ENCODE results near the gene NDUFB10.

NDUFB10 gene

DNA sequence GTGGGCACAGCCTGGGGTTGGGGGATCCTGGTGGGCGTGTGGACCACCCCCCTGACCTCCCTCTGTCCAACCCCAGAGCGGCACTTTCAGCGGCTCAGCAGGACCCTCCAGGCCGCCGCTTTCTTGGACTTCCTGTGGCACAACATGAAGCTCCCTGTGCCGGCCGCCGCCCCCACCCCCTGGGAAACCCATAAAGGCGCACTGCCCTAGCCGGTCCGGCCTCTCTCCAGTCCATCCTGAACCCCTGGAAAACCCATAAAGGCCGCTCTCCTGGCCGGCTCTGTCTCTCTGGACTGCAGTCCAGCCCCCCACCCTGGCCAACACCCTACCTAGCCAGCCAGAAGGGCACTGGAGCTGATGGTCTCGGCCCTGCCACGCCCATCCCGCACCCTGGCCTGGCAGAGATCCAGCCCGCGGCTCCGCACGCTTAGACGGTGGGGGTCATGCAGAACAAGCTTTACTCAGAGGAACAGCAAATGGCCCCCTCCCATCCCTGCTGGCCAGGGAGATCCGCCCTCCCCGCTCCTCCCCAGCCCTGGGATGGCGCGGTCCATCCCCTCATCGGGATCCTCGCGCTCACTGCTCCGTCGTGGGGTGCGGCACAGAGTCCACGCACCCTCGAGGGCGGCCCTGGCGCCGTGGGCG is 19.3 kb downstream of the NDUFB10 start:
- in situ Hi-C loops (cut with MboI; ENCODE audit: low pct_unique_long_range_greater_than_20kb, low sequenced_read_pairs, unreplicated experiment), result no loop called here

DNA sequence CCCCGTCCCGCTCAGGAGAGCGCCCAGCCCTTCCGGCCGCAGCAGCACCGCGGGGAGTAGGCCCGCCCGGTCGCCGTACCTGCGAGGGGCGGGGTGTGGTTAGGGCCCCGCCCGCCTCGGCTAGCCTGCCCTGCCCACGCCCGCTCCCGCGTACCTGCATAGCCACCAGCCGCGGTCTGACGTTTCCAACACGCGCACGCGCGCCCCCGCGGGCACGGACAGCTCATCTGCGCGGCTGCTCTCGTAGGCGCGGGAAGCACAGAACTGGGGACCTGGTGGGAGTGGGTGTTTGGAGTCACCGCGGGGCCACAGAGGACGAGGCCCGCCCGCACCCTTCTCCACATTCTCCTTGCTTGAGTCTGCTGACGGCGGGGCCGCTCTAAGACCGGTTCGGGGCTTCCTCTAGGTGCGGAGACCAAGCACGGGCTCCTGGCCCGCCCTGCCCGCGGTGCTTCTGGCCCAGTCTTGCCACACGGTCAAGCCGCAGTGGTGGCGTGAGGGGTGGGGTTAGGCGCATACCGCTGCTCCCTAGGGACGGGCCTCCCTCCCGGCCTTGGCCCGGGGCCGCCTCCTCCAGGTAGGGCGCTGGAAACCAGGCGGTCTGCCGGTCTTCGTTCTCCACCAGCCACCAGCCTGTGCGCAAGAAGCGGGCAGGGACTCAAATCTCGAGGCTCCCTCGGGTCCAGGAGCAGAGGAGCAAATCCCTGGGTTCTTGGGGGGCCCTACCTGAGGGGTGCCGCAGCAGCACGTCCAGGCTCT is 20.1 kb downstream of the NDUFB10 start:
- TF ChIP-seq, protein P1, sequence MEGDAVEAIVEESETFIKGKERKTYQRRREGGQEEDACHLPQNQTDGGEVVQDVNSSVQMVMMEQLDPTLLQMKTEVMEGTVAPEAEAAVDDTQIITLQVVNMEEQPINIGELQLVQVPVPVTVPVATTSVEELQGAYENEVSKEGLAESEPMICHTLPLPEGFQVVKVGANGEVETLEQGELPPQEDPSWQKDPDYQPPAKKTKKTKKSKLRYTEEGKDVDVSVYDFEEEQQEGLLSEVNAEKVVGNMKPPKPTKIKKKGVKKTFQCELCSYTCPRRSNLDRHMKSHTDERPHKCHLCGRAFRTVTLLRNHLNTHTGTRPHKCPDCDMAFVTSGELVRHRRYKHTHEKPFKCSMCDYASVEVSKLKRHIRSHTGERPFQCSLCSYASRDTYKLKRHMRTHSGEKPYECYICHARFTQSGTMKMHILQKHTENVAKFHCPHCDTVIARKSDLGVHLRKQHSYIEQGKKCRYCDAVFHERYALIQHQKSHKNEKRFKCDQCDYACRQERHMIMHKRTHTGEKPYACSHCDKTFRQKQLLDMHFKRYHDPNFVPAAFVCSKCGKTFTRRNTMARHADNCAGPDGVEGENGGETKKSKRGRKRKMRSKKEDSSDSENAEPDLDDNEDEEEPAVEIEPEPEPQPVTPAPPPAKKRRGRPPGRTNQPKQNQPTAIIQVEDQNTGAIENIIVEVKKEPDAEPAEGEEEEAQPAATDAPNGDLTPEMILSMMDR (IDR thresholded peaks at IDR 0.05; ENCODE audit: extremely low read depth, insufficient read depth, missing control alignments), result no peak
- DNase-seq (ENCODE audit: low spot score), result no peak

More for the DNA sequence above, 19.3 kb downstream of the NDUFB10 start:
- TF ChIP-seq, protein P1 (IDR thresholded peaks at IDR 0.05; ENCODE audit: extremely low read depth, insufficient read depth, missing control alignments), result no peak
- no peak for DNase-seq (ENCODE audit: low spot score)

GRCh38 chr16:1980030-1980769 is 20.9 kb downstream of the NDUFB10 start:
- in situ Hi-C loops (cut with MboI; ENCODE audit: low pct_unique_long_range_greater_than_20kb, low sequenced_read_pairs, unreplicated experiment), result no loop called here
- no peak for DNase-seq (ENCODE audit: low spot score)
- TF ChIP-seq, protein P1 (IDR thresholded peaks at IDR 0.05; ENCODE audit: extremely low read depth, insufficient read depth, missing control alignments), result no peak

More for the DNA sequence above, 20.1 kb downstream of the NDUFB10 start:
- in situ Hi-C loops (cut with MboI; ENCODE audit: low pct_unique_long_range_greater_than_20kb, low sequenced_read_pairs, unreplicated experiment), result no loop called here

DNA sequence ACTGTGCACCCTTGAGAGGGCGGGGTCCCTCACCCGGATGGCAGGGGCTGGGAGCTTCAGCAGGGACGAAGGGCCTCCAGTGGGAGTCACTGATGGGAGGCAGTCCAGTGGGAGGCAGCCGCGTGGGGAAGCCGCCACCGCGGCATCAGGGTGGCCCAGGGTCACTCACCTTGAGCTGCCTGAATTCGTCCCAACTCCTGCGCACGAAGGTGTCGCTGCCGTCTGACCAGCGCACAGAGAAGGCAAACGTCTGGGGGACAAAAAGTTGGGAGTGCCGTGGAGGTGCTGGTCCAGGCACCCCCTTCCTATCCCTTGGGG is 21.4 kb downstream of the NDUFB10 start:
- TF ChIP-seq, protein P1 (IDR thresholded peaks at IDR 0.05; ENCODE audit: extremely low read depth, insufficient read depth, missing control alignments), result no peak
- no peak for DNase-seq (ENCODE audit: low spot score)
- in situ Hi-C loops (cut with MboI; ENCODE audit: low pct_unique_long_range_greater_than_20kb, low sequenced_read_pairs, unreplicated experiment), result no loop called here

GRCh38 chr16:1981398-1981836 is 22.1 kb downstream of the NDUFB10 start, which contains the start of gene NOXO1:
Gene NOXO1 (minus strand): TSS chr16:1981469. CDS start chr16:1981179, 290 bp downstream.
- in situ Hi-C loops (cut with MboI; ENCODE audit: low pct_unique_long_range_greater_than_20kb, low sequenced_read_pairs, unreplicated experiment), result no loop called here
- peak; percentile 73 for DNase-seq (ENCODE audit: low spot score)
- TF ChIP-seq, protein P1 (IDR thresholded peaks at IDR 0.05; ENCODE audit: extremely low read depth, insufficient read depth, missing control alignments), result no peak

GRCh38 chr16:1982013-1982433 is 22.7 kb downstream of the NDUFB10 start:
- in situ Hi-C loops (cut with MboI; ENCODE audit: low pct_unique_long_range_greater_than_20kb, low sequenced_read_pairs, unreplicated experiment), result no loop called here
- DNase-seq (ENCODE audit: low spot score), result no peak

More at GRCh38 chr16:1982013-1982433, 22.7 kb downstream of the NDUFB10 start:
- TF ChIP-seq, protein P1 (IDR thresholded peaks at IDR 0.05; ENCODE audit: extremely low read depth, insufficient read depth, missing control alignments), result no peak
